ENCODE data around the gene CCNB2. TPM values are rescaled to one million over a fixed set of nuclear protein-coding genes. Genes with fewer than 3 reads are reported as not detected.

Gene CCNB2
- total and polyA plus RNA-seq, 2 of the 8 experiments (the other 6 are each of a cell fraction or from before 2014, with no cell fraction given), result 70.7 to 92.1 TPM

- Histone ChIP-seq H3K9me3 (ENCODE audit: insufficient read depth in 2 of 2, low read depth in 1 of 2, low read length in 1 of 2) (no peaks in the 10 kb centered on the region), H3K4me3 (ENCODE audit: extremely low read depth in 1 of 4, insufficient read depth in 2 of 4, low read depth in 3 of 4, low read length in 4 of 4) (no peak overlapping the region), H3K36me3 (ENCODE audit: control insufficient read depth in 2 of 4, insufficient read depth in 4 of 4, low read length in 3 of 4) (peaks cover 0 to 48% (median 19%) of the 10 kb centered on the region in 4 experiments; a peak in 6 of 8 replicates), H3K4me1 (replicated peaks in 1 of 4; ENCODE audit: control insufficient read depth in 3 of 4, insufficient read depth in 4 of 4, low read length in 3 of 4) (0 out of 7 replicates have a peak, but pooled peaks cover 0 to 2% (median 0%) of the 10 kb centered on the region in 4 experiments), H2BK12ac (ENCODE audit: low read depth, low read length) (no peak overlapping the region), H3K14ac (ENCODE audit: insufficient read length) (no peak overlapping the region), H3K4me2 (ENCODE audit: insufficient read depth in 1 of 2, low read depth in 2 of 2, low read length in 2 of 2) (no peak overlapping the region), H2BK15ac (ENCODE audit: low read length) (no peak overlapping the region), H3K79me1 (ENCODE audit: low read depth, low read length) (no peaks in the 10 kb centered on the region), H2AK5ac (ENCODE audit: low read depth, low read length) (no peak overlapping the region), H3K18ac (ENCODE audit: extremely low read depth, low read length) (no peak overlapping the region), H3K9ac (replicated peaks in 1 of 4; ENCODE audit: extremely low read depth in 1 of 4, low read depth in 3 of 4, low read length in 3 of 4) (no peak overlapping the region), H3K23me2 (ENCODE audit: low read depth, low read length) (no peaks in the 10 kb centered on the region), H3K4ac (replicated peaks; ENCODE audit: insufficient read length, low read depth, low read length) (no peak overlapping the region), H2AFZ (ENCODE audit: low read length) (no peak overlapping the region), H2BK5ac (ENCODE audit: low read depth, low read length) (no peak overlapping the region), H4K8ac (ENCODE audit: extremely low read depth, insufficient read depth, low read length) (no peak overlapping the region), H3K79me2 (ENCODE audit: control insufficient read depth in 1 of 2, insufficient read depth in 2 of 2, low read length in 2 of 2) (no peaks in the 10 kb centered on the region), H4K5ac (ENCODE audit: insufficient read length, low read depth, low read length) (no peak overlapping the region), H4K91ac (replicated peaks; ENCODE audit: insufficient read length, low read length) (no peak overlapping the region), H3K27ac (ENCODE audit: low read depth, low read length) (no peak overlapping the region), H3K56ac (replicated peaks; ENCODE audit: insufficient read length, low read depth, low read length) (no peak overlapping the region), H3K27me3 (replicated peaks in 1 of 4; ENCODE audit: control insufficient read depth in 3 of 4, extremely low read depth in 1 of 4, insufficient read depth in 3 of 4, low read length in 3 of 4) (no peaks in the 10 kb centered on the region), H2BK20ac (ENCODE audit: low read length) (no peak overlapping the region), H3K23ac (ENCODE audit: insufficient read length) (no peak overlapping the region), H4K20me1 (replicated peaks in 1 of 2; ENCODE audit: control insufficient read depth in 1 of 2, insufficient read depth in 2 of 2, low read length in 2 of 2) (no peaks in the 10 kb centered on the region), H2BK120ac (replicated peaks; ENCODE audit: low read depth, low read length) (no peak overlapping the region)
- CTCF ChIA-PET (ENCODE audit: partially characterized antibody), result interaction anchor here (0.7 to 1.1 kb wide), 3 partner anchors 81 to 1097 kb away, joined by 3 to 4 read pairs (median 3); no protein-coding TSS in a partner anchor
- TF ChIP-seq CEBPB (IDR thresholded peaks at IDR 0.05; ENCODE audit: low read depth, low read length) (no peak), YY1 (IDR thresholded peaks at IDR 0.05; ENCODE audit: low read depth, low read length) (no peak), TBP (IDR thresholded peaks at IDR 0.05; ENCODE audit: low read depth, low read length) (no peak), RXRA (IDR thresholded peaks at IDR 0.05; ENCODE audit: insufficient read depth, low read depth, low read length) (no peak), SP4 (IDR thresholded peaks at IDR 0.05; ENCODE audit: low read length) (no peak), KDM4A (IDR thresholded peaks at IDR 0.05; ENCODE audit: low read depth, low read length, severe bottlenecking) (no peak), EGR1 (IDR thresholded peaks at IDR 0.05; ENCODE audit: borderline replicate concordance, low read depth, low read length) (no peak), TAF7 (optimal IDR thresholded peaks at IDR 0.05; ENCODE audit: borderline replicate concordance, low read depth, low read length) (no peak), SIRT6 (IDR thresholded peaks at IDR 0.05; ENCODE audit: low read length) (no peak), SUZ12 (IDR thresholded peaks at IDR 0.05; ENCODE audit: low read length) (no peak)
- TF ChIP-seq, protein P1, sequence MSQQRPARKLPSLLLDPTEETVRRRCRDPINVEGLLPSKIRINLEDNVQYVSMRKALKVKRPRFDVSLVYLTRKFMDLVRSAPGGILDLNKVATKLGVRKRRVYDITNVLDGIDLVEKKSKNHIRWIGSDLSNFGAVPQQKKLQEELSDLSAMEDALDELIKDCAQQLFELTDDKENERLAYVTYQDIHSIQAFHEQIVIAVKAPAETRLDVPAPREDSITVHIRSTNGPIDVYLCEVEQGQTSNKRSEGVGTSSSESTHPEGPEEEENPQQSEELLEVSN (IDR thresholded peaks at IDR 0.05), result no peak
- FAIRE-seq (no peak), DNase-seq (ENCODE audit: low read depth in 1 of 2, low spot score in 2 of 2) (no peak)
- POLR2A ChIA-PET (ENCODE audit: partially characterized antibody), result no interaction called here
- 95% methylated on average over 4 of the region's 4 CpGs; no CpG with 5 or more reads in 1 of the 2 experiments for WGBS, 2 experiments (ENCODE audit: extremely low coverage in 1 of 2, insufficient coverage in 1 of 2, insufficient read length in 1 of 2, insufficient replicate concordance in 2 of 2, low coverage in 1 of 2, low lambda C conversion rate in 2 of 2, missing lambda C conversion rate in 1 of 2)
Observed at GRCh38 chr15:59060348-59060747, 44.6 kb upstream of the CCNB2 start.
